Stomach (tissue), 9 donors: ENCODE results near the gene ASXL2. TPM values are rescaled to one million over a fixed set of nuclear protein-coding genes. Genes with fewer than 3 reads are reported as not detected.

ENCODE experiments used
- DNase-seq, 2 donors: peaks; one replicate each; pipeline versions ENCODE4 v3.0.0 to v3.0.0-alpha.2; 2013 to 2019
- H3K27ac ChIP-seq, 5 donors: fragments of 200-600 bp in 4 of 5; sonication (generic) in 4 of 5; one replicate each; pipeline ENCODE4 v1.5.1; 2013 to 2019; ENCODE audit warnings: mild to moderate bottlenecking in 1 of 5, moderate library complexity in 1 of 5
- H3K27me3 ChIP-seq, 3 donors: fragments of 200-600 bp; sonication (generic); one replicate each; pipeline ENCODE4 v1.5.1; 2017 to 2019; ENCODE audit warnings: mixed run types in 1 of 3
- H3K36me3 ChIP-seq, 4 donors: fragments of 200-600 bp; sonication (generic); 1 replicate in 3 of 4; 2 replicates in 1 of 4; pipeline ENCODE4 v1.5.1; 2016 to 2019
- H3K4me1 ChIP-seq, 4 donors: fragments of 200-600 bp; sonication (generic); one replicate each; pipeline ENCODE4 v1.5.1; 2016 to 2019
- H3K4me3 ChIP-seq, 4 donors: fragments of 200-600 bp; sonication (generic) in 3 of 4; one replicate each; pipeline ENCODE4 v1.5.1; 2016 to 2019; ENCODE audit warnings: mild to moderate bottlenecking in 1 of 4
- H3K9me3 ChIP-seq, 4 donors: fragments of 200-600 bp; sonication (generic); one replicate each; pipeline ENCODE4 v1.5.1; 2016 to 2019
- EP300 ChIP-seq: sonication (generic); formaldehyde crosslinking; IDR thresholded peaks from one replicate; pipeline ENCODE4 v1.6.1; 2017; ENCODE audit warnings: antibody characterized with exemption
- POLR2A ChIP-seq, 4 donors: fragments of 450-650 bp; IDR thresholded peaks; one replicate each; pipeline ENCODE4 v1.6.1; 2016; ENCODE audit warnings: antibody characterized with exemption in 4 of 4, control low read depth in 2 of 4, mild to moderate bottlenecking in 1 of 4, moderate library complexity in 1 of 4
- POLR2AphosphoS5 ChIP-seq, 3 donors: sonication (generic); formaldehyde crosslinking; IDR thresholded peaks; one replicate each; pipeline ENCODE4 v1.6.1; 2016; ENCODE audit warnings: antibody characterized with exemption in 3 of 3
- WGBS, 5 donors: extraction: QIAGEN DNeasy Blood & Tissue Kit in 3 of 5; methylation state at CpG; one replicate each; pipeline versions ENCODE4 v1.1.5 to v1.1.7; 2013 to 2018; 5-methylcytosine and 5-hydroxymethylcytosine counted together
- intact Hi-C: fragments of 100-400 bp; cut with DNase I; formaldehyde crosslinking; loops from one replicate; pipeline ENCODE4 v1.15.1; 2023; ENCODE audit warnings: low total_unique reads
- polyA plus RNA-seq, 3 donors: library from polyadenylated mRNA; stranded (reverse); fragments of 200-250 nt; gene quantifications; one replicate each; pipeline ENCODE4 v1.2.3, GENCODE V29; 2013
- total RNA-seq, 5 donors: library from RNA; depleted of rRNA; stranded (reverse); fragments of >200 nt; gene quantifications; one replicate each; pipeline versions ENCODE4 v1.1.0 to v1.2.3, GENCODE V29; 2014 to 2016
- TF ChIP-seq, protein P1 (sequence below), 7 experiments: fragments of 450-650 bp in 4 of 7; fragments of 200-600 bp in 3 of 7; sonication (generic) in 3 of 7; IDR thresholded peaks; one replicate each; pipeline ENCODE4 v1.5.1; 2016 to 2019; ENCODE audit warnings: antibody characterized with exemption in 7 of 7, control low read depth in 2 of 7, mild to moderate bottlenecking in 1 of 7
- donor health status: healthy with polysubstance abuse.
- donor health status: Bipolar disorder and iron deficiency.
- donor health status: healthy.

The ASXL2 gene
- total and polyA plus RNA-seq, 8 donors, result 1.6 to 26.5 (median 12.8) TPM

DNA sequence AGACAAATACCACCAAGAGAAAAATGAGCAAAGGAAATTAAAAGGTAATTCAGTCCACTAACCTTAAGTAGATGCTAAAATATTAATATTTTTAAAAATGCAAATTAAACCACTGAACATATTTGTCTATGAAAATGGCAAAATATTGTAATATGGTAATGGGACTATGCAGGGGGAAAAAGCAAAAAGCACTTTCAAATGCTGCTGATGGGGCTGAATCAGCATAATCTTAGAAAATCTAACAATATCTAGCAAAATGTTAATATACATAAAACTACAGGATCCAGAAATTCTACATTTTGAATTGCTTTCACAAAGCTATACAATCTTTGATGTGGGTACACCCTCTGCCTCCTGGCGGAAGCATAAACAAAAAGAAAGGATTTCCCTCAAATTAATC, 118.0 kb downstream of the ASXL2 start:
- Histone ChIP-seq H3K4me3 (no peak overlapping the region), H3K9me3 (no peaks in the 10 kb centered on the region), H3K27me3 (no peaks in the 10 kb centered on the region), H3K4me1 (peaks cover 0 to 20% (median 2%) of the 10 kb centered on the region in 4 donors), H3K36me3 (peaks cover 3 to 57% (median 47%) of the 10 kb centered on the region in 4 donors), H3K27ac (no peak overlapping the region)
- WGBS, 5 donors, result 94 to 100% (median 98%) methylated on average over 1 of the region's 1 CpG
- intact Hi-C loops, result no loop called here
- no peak for DNase-seq
- TF ChIP-seq, protein P1, sequence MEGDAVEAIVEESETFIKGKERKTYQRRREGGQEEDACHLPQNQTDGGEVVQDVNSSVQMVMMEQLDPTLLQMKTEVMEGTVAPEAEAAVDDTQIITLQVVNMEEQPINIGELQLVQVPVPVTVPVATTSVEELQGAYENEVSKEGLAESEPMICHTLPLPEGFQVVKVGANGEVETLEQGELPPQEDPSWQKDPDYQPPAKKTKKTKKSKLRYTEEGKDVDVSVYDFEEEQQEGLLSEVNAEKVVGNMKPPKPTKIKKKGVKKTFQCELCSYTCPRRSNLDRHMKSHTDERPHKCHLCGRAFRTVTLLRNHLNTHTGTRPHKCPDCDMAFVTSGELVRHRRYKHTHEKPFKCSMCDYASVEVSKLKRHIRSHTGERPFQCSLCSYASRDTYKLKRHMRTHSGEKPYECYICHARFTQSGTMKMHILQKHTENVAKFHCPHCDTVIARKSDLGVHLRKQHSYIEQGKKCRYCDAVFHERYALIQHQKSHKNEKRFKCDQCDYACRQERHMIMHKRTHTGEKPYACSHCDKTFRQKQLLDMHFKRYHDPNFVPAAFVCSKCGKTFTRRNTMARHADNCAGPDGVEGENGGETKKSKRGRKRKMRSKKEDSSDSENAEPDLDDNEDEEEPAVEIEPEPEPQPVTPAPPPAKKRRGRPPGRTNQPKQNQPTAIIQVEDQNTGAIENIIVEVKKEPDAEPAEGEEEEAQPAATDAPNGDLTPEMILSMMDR (IDR thresholded peaks at IDR 0.05), result no peak
- TF ChIP-seq POLR2AphosphoS5 (IDR thresholded peaks at IDR 0.05), result no peak
- no peak for TF ChIP-seq POLR2A (IDR thresholded peaks at IDR 0.05)
- TF ChIP-seq EP300, result no peak

DNA sequence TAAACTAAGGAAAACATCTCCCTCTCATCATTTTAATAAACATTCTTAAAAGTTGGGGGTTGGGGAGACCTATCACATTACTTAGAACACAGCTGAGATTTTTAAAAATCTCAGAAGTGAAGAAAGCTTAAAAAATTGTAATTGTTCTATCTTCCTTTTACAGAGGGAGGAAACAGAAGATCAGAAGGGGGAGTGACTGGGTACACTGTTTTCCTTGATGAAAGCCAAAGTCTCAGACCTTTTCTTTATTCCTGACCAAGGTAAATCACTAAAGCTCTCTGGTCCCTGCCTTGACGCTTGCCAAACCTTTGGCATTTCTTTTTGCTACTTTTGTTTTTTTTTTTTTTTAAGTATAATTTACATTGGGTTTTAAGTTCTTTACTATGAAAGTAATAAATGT, 119.9 kb downstream of the ASXL2 start:
- TF ChIP-seq EP300 (no peak), POLR2AphosphoS5 (IDR thresholded peaks at IDR 0.05) (no peak), POLR2A (IDR thresholded peaks at IDR 0.05) (no peak)
- TF ChIP-seq, protein P1 (IDR thresholded peaks at IDR 0.05), result no peak
- Histone ChIP-seq H3K36me3 (peaks cover 20 to 61% (median 57%) of the 10 kb centered on the region in 4 donors), H3K9me3 (no peaks in the 10 kb centered on the region), H3K4me1 (peaks cover 0 to 20% (median 2%) of the 10 kb centered on the region in 4 donors), H3K27ac (no peak overlapping the region), H3K4me3 (no peak overlapping the region), H3K27me3 (no peaks in the 10 kb centered on the region)
- 45 to 69% (median 51%) methylated on average over 1 of the region's 1 CpG for WGBS, 5 donors
- DNase-seq, result no peak
- intact Hi-C loops, result no loop called here

DNA sequence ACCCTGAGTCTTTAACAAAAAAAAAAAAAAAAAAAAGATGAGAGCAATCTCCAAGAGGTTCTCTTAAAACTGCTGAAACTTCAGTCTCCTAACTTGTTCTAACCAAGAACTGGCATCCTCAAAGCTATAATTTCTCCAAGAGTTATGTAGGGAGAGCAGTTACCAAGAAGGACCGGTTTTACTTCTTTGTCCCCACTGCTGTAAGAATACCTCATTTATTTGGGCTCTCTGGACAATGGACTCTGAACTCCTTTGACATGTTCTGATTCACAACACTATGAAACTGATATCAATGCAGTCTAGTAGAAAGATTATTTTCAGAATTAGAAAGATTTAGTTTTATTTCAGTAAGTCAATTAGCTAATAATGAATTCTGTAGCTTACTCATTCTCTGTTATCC, 120.4 kb downstream of the ASXL2 start:
- Histone ChIP-seq H3K27ac (peak overlapping the region in 1 of 5 donors; percentile 10), H3K9me3 (no peaks in the 10 kb centered on the region), H3K4me3 (no peak overlapping the region), H3K27me3 (no peaks in the 10 kb centered on the region), H3K36me3 (peaks cover 23 to 61% (median 59%) of the 10 kb centered on the region in 4 donors), H3K4me1 (peaks cover 0 to 20% (median 2%) of the 10 kb centered on the region in 4 donors)
- intact Hi-C loops, result no loop called here
- WGBS, 5 donors, result 29 to 72% (median 54%) methylated on average over 1 of the region's 1 CpG
- TF ChIP-seq, protein P1 (IDR thresholded peaks at IDR 0.05), result no peak
- TF ChIP-seq EP300, result no peak
- no peak for TF ChIP-seq POLR2AphosphoS5 (IDR thresholded peaks at IDR 0.05)
- no peak for TF ChIP-seq POLR2A (IDR thresholded peaks at IDR 0.05)
- peak in 1 of 2 donors; percentile 81 for DNase-seq

DNA sequence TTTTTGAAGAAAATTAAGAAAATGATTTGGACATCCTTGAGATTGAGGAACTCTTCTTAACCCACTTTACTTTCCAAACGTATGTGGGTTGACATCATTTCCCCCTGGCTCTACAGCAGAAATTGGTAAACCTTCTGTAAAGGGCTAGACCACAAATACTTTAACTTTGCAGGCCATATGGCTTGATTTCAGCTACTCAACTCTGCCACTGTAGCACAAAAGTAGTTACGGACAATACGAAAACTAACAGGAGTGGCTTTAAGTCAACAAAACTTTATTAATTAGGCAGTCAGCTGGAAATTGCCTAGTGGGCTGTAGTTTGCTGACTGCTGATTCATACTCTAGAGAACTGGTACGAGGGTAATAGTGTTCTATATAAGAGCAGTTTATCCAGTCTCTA, 121.8 kb downstream of the ASXL2 start:
- intact Hi-C loops, result no loop called here
- Histone ChIP-seq H3K4me1 (peaks cover 0 to 20% (median 2%) of the 10 kb centered on the region in 4 donors), H3K36me3 (peaks cover 34 to 75% (median 70%) of the 10 kb centered on the region in 4 donors), H3K27ac (peak overlapping the region in 1 of 5 donors; percentile 0), H3K27me3 (no peaks in the 10 kb centered on the region), H3K9me3 (no peaks in the 10 kb centered on the region), H3K4me3 (no peak overlapping the region)
- 47 to 62% (median 59%) methylated on average over 4 of the region's 4 CpGs for WGBS, 5 donors
- DNase-seq, result peak in 1 of 2 donors; percentile 42
- TF ChIP-seq POLR2AphosphoS5 (IDR thresholded peaks at IDR 0.05) (no peak), POLR2A (IDR thresholded peaks at IDR 0.05) (no peak), EP300 (no peak)
- TF ChIP-seq, protein P1 (IDR thresholded peaks at IDR 0.05), result no peak
